KG1 (cell line): ENCODE data around the gene SERPINB7.

Experiments
- DNase-seq: peaks from one replicate; lab custom pipeline; 2025; lab: John Stamatoyannopoulos, UW

SERPINB7 gene

DNA sequence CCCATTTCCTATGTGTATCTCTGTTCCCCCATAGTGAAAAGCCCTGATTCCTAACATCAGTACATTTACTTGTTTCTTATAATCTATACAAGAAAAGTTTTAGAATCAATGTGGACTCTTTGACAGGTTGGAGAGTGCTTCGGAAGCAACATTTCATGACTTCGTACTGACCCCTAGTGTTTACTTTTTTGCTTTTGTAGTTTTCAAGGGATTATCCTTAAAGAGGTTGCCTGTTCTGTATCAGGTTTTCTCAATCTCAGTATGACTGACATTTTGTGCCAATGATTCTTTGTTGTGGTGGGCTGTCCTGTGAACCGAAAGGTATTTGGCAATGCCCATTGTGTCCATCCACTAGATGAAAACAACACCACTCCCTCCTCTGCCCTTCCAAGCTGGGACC is 69.0 kb downstream of the SERPINB7 start:
- DNase-seq: peak; percentile 9

DNA sequence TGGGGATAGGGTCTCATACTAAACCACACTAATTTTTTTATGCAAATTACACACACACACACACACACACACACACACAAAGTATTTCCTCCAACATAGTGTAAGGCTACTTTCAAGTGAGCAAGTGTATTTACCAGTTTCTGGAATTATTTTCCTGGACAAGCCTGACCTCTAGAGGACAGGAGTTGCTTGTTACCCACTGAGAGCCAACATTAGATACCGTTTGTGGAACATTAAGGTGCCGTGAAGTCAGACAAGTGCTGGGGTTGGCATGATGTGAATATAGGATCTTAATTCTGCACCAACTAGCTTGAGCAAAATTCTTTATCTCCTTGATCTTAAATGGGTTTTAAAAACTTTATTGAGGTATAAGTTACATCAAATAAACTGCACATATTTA is 72.9 kb downstream of the SERPINB7 start:
- peak; percentile 15 for DNase-seq

DNA sequence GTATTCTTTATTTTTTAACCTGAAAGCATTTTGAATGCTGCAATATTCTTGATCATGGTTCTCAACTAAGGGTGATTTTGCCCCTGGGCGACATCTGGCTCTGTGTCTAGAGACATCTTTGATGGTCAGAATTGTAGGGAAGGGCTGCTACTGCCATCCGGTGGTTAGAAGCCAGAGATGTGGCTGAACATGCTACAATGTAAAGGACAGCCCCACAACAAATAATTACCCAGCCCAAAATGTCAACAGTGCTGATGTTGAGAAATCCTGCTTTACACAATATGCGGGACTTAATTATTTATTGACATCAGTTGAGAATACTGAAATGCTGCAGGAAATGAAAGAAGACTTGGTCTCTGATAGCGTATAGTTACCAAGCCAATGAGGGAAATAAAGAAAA is 74.8 kb downstream of the SERPINB7 start:
- DNase-seq: no peak

DNA sequence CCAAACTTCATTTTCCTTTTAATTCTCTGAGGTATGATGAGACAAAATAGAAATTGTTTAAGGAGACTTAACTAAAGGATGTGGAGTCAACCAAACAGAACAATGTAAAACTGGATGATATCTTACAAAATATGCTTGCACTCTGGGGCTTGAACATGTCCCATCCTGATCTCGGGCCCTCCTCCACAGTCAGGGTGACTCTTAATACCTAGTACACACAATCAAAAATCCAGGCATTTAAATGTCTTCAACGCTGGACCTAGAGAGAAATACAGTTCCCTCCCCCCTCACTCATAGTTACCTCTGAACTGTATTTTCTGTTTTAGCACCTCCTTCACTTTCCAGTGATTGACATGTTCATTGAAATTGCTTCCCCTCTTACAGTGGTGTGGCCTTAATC is 75.4 kb downstream of the SERPINB7 start:
- no peak for DNase-seq
